ENCODE measurements around the gene LGR6. TPM values are rescaled to one million over a fixed set of nuclear protein-coding genes. Genes with fewer than 3 reads are reported as not detected.

LGR6 gene
- total and polyA plus RNA-seq, 10 of the 15 experiments (the other 5 are each of a cell fraction or from before 2014, with no cell fraction given), result not detected

DNA sequence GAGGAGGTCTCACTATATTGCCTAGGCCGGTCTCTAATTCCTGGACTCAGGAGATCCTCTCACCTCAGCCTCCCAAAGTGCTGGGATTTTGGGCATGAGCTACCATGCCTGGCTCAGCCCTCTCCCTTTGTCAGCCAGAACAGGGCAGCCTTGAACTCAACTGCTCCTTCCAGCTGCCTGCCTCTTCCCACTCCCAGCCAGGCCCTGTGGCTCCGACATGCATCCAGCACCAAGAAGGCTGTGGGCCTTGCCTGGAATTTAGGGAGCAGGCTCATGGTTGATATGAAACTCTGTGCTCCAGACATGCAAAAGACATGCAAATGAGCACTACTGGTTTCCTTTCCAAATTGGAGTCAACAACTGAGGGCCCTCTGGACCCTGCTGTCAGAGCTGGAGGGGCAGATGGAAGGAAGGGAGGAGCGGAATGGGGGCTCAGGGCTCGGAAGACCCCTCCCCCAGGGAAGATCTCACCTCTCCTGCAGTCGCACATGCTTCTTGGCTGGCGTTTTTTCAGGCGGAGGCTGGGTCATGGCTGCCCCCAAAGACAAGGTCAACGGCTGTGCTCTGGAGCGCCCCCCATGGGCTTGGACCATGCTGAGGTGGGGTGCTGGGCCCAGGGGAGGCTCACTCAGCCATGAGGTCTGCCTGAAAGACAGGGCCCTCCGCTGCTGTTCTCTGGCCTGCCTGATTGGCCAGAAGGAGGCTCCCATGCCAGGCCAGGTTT is 34.6 kb upstream of the LGR6 start (continued):
- TF ChIP-seq, protein P1, sequence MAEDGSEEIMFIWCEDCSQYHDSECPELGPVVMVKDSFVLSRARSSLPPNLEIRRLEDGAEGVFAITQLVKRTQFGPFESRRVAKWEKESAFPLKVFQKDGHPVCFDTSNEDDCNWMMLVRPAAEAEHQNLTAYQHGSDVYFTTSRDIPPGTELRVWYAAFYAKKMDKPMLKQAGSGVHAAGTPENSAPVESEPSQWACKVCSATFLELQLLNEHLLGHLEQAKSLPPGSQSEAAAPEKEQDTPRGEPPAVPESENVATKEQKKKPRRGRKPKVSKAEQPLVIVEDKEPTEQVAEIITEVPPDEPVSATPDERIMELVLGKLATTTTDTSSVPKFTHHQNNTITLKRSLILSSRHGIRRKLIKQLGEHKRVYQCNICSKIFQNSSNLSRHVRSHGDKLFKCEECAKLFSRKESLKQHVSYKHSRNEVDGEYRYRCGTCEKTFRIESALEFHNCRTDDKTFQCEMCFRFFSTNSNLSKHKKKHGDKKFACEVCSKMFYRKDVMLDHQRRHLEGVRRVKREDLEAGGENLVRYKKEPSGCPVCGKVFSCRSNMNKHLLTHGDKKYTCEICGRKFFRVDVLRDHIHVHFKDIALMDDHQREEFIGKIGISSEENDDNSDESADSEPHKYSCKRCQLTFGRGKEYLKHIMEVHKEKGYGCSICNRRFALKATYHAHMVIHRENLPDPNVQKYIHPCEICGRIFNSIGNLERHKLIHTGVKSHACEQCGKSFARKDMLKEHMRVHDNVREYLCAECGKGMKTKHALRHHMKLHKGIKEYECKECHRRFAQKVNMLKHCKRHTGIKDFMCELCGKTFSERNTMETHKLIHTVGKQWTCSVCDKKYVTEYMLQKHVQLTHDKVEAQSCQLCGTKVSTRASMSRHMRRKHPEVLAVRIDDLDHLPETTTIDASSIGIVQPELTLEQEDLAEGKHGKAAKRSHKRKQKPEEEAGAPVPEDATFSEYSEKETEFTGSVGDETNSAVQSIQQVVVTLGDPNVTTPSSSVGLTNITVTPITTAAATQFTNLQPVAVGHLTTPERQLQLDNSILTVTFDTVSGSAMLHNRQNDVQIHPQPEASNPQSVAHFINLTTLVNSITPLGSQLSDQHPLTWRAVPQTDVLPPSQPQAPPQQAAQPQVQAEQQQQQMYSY (CRISPR knock-in tag; IDR thresholded peaks at IDR 0.05), result no peak
- TF ChIP-seq ZSCAN29 (IDR thresholded peaks at IDR 0.05), result no peak
- no peak for TF ChIP-seq RCOR1 (conservative IDR thresholded peaks at IDR 0.05; ENCODE audit: low read depth, low read length)
- TF ChIP-seq SMARCA5 (IDR thresholded peaks at IDR 0.05), result peak; percentile 95
- 0 out of 2 replicates have a peak, but pooled peaks have one; percentile 20 for TF ChIP-seq TAF1 (IDR thresholded peaks at IDR 0.05; ENCODE audit: borderline replicate concordance, low read depth, low read length)
- no peak; the same call in 1 of the 2 replicates for TF ChIP-seq MTA2 (IDR thresholded peaks at IDR 0.05; ENCODE audit: low read depth)
- TF ChIP-seq LARP7 (IDR thresholded peaks at IDR 0.05), result no peak; the same call in 1 of the 2 replicates
- TF ChIP-seq, protein P2, sequence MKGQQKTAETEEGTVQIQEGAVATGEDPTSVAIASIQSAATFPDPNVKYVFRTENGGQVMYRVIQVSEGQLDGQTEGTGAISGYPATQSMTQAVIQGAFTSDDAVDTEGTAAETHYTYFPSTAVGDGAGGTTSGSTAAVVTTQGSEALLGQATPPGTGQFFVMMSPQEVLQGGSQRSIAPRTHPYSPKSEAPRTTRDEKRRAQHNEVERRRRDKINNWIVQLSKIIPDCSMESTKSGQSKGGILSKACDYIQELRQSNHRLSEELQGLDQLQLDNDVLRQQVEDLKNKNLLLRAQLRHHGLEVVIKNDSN (IDR thresholded peaks at IDR 0.05; ENCODE audit: borderline replicate concordance, extremely low read length, insufficient read depth, low read depth, low read length), result no peak
- no peak for TF ChIP-seq SREBF2 (IDR thresholded peaks at IDR 0.05; ENCODE audit: low read length)
- TF ChIP-seq, protein P3, sequence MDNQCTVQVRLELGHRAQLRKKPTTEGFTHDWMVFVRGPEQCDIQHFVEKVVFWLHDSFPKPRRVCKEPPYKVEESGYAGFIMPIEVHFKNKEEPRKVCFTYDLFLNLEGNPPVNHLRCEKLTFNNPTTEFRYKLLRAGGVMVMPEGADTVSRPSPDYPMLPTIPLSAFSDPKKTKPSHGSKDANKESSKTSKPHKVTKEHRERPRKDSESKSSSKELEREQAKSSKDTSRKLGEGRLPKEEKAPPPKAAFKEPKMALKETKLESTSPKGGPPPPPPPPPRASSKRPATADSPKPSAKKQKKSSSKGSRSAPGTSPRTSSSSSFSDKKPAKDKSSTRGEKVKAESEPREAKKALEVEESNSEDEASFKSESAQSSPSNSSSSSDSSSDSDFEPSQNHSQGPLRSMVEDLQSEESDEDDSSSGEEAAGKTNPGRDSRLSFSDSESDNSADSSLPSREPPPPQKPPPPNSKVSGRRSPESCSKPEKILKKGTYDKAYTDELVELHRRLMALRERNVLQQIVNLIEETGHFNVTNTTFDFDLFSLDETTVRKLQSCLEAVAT (IDR thresholded peaks at IDR 0.05), result no peak
- no peak for TF ChIP-seq ZNF622 (IDR thresholded peaks at IDR 0.05)
- TF ChIP-seq STAT3 (IDR thresholded peaks at IDR 0.05; ENCODE audit: low read depth, low read length), result no peak
- TF ChIP-seq BRCA1 (IDR thresholded peaks at IDR 0.05; ENCODE audit: low read depth, low read length), result no peak
- no peak for TF ChIP-seq NRF1 (conservative IDR thresholded peaks at IDR 0.05; ENCODE audit: low read depth, low read length)
- TF ChIP-seq ATF7 (IDR thresholded peaks at IDR 0.05; ENCODE audit: low read depth), result peak; percentile 13; the same call in 1 of the 2 replicates
- TF ChIP-seq, protein P4, sequence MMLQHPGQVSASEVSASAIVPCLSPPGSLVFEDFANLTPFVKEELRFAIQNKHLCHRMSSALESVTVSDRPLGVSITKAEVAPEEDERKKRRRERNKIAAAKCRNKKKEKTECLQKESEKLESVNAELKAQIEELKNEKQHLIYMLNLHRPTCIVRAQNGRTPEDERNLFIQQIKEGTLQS (IDR thresholded peaks at IDR 0.05; ENCODE audit: borderline replicate concordance, extremely low read depth, low read depth, low read length), result no peak
- no peak for TF ChIP-seq SIN3A (IDR thresholded peaks at IDR 0.05; ENCODE audit: low read depth, low read length)
- TF ChIP-seq, protein P5, sequence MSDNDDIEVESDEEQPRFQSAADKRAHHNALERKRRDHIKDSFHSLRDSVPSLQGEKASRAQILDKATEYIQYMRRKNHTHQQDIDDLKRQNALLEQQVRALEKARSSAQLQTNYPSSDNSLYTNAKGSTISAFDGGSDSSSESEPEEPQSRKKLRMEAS (IDR thresholded peaks at IDR 0.05; ENCODE audit: low read depth, low read length), result peak; percentile 15; the same call in 1 of the 2 replicates
- TF ChIP-seq, protein P6, sequence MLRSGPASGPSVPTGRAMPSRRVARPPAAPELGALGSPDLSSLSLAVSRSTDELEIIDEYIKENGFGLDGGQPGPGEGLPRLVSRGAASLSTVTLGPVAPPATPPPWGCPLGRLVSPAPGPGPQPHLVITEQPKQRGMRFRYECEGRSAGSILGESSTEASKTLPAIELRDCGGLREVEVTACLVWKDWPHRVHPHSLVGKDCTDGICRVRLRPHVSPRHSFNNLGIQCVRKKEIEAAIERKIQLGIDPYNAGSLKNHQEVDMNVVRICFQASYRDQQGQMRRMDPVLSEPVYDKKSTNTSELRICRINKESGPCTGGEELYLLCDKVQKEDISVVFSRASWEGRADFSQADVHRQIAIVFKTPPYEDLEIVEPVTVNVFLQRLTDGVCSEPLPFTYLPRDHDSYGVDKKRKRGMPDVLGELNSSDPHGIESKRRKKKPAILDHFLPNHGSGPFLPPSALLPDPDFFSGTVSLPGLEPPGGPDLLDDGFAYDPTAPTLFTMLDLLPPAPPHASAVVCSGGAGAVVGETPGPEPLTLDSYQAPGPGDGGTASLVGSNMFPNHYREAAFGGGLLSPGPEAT (IDR thresholded peaks at IDR 0.05; ENCODE audit: low read depth), result peak; percentile 41; the same call in 1 of the 2 replicates
- TF ChIP-seq NFXL1 (IDR thresholded peaks at IDR 0.05; ENCODE audit: borderline replicate concordance), result no peak
- TF ChIP-seq NFYB (IDR thresholded peaks at IDR 0.05; ENCODE audit: insufficient read depth, low read depth, low read length), result no peak
- TF ChIP-seq SUPT20H (IDR thresholded peaks at IDR 0.05; ENCODE audit: borderline replicate concordance, control insufficient read depth, low read depth, low read length), result no peak
